HEK293 (cell line): ENCODE results near the gene SIPA1.

Experiments used
- CTCF ChIP-seq: fragments of 450-650 bp; formaldehyde crosslinking; IDR thresholded peaks from 2 replicates; pipeline ENCODE4 v1.5.1; 2016; ENCODE audit warnings: missing biosample characterization, missing genetic modification characterization
- ZNF48 ChIP-seq: fragments of 450-650 bp; formaldehyde crosslinking; IDR thresholded peaks from 2 replicates; pipeline ENCODE4 v1.5.1; 2016; ENCODE audit warnings: missing biosample characterization, missing genetic modification characterization

DNA sequence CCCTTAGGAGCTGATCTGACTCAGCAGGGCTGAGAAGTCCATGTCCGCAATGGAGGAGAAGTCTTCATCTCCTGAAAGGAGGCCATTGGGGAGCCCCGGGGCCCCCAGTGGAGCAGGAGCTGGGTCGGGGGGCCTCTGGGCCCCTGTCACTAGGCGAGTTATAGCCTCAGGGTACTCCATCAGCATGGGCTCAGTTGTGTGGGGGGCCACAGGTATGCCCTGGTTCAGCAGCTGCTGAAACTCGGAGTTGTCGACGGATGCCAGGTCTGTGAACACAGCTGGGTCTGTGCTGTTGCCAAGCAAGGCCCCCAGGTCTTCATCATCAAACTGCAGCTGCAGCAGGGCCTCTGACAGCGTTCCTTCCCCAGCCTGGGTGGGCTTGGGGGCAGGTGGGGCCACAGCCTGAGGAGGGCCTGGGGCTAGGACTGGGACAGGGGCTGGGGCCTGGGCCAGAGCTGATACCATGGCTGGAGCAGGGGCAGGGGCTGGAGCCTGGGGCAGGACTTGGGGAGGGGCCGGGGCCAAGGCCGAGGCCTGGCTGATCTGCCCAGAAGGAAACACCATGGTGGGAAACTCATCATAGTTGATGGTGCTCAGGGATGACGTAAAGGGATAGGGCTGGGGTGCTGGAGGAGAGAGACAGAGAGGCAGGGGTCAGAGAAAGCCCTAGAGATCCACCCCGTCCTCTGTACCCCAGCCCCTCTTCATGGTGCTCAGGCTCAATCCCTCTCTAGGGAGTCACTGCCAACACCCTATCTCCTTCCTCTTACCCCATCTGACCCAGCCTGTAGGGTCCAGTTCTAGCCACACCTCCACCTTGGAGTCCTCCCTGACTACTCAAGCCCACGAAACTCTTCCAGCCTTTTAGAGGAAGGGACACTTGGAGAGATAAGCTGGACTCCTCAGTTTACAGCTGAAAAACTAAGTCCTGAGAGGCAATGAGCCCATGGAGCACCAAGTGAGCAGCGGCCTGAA is 16.8 kb downstream of the SIPA1 start:
- no peak for TF ChIP-seq CTCF (tag by site-specific recombination)
- TF ChIP-seq ZNF48: no peak
